Panc1 (cell line): ENCODE results near the gene REV1. TPM values are rescaled to one million over a fixed set of nuclear protein-coding genes. Genes with fewer than 3 reads are reported as not detected.
A peak's percentile ranks its signal among the peaks of the same experiment; 100 is the strongest.

ENCODE experiments used
- ATAC-seq: fragments of 200-7000 bp; cut with Tn5 transposase; 2 replicates; pipeline ENCODE4 v1.9.1; 2020; ENCODE audit warnings: mild to moderate bottlenecking, moderate library complexity
- BruUV-seq: library from RNA; stranded (reverse); fragments of 400-500 nt; replicated peaks from 2 replicates; lab custom pipeline; 2021; lab: Mats Ljungman, UMichigan
- CTCF ChIA-PET: fragments of 300-600 bp; sonication (Branson Sonifier 250); formaldehyde crosslinking; loops from one replicate; lab custom pipeline; 2022; ENCODE audit warnings: antibody characterized with exemption; lab: Charles Lee
- POLR2A ChIA-PET: fragments of 300-600 bp; sonication (Branson Sonifier 250); formaldehyde crosslinking; loops from one replicate; lab custom pipeline; 2022; ENCODE audit warnings: antibody characterized with exemption; lab: Charles Lee
- DNase-seq: peaks from one replicate; pipeline ENCODE4 v3.0.0-alpha.2; 2010; ENCODE audit warnings: low read depth, low spot score
- H3K27ac ChIP-seq: 2 replicates; pipeline ENCODE4 v1.5.1; 2011; ENCODE audit warnings: mild to moderate bottlenecking, low read length, inconsistent platforms
- H3K27me3 ChIP-seq: fragments of 200-500 bp; sonication (Bioruptor generic); 2 replicates; pipeline ENCODE4 v1.6.0; 2014; ENCODE audit warnings: low read length, inconsistent platforms; ENCODE audit not compliant: control insufficient read depth, insufficient read depth
- H3K36me3 ChIP-seq: fragments of 200-500 bp; sonication (Bioruptor generic); 2 replicates; pipeline ENCODE4 v1.5.1; 2014; ENCODE audit warnings: inconsistent platforms, mild to moderate bottlenecking, low read length, moderate library complexity; ENCODE audit not compliant: control insufficient read depth, insufficient read depth
- H3K4me1 ChIP-seq: 2 replicates; pipeline ENCODE4 v1.5.1; 2011; ENCODE audit warnings: inconsistent platforms, mild to moderate bottlenecking, low read length, moderate library complexity; ENCODE audit not compliant: control insufficient read depth, insufficient read depth
- H3K4me3 ChIP-seq, 2 experiments: 2 replicates each; pipeline ENCODE4 v1.5.1; 2011 to 2012; ENCODE audit warnings: low read depth in 2 of 2, low read length in 2 of 2, mild to moderate bottlenecking in 2 of 2, inconsistent platforms in 1 of 2, moderate library complexity in 1 of 2
- H3K9me3 ChIP-seq: fragments of 200-500 bp; sonication (Bioruptor generic); 2 replicates; pipeline ENCODE4 v1.5.1; 2014; ENCODE audit warnings: low read depth, mild to moderate bottlenecking, inconsistent platforms, low read length, moderate library complexity; ENCODE audit not compliant: control insufficient read depth, insufficient read depth
- POLR2AphosphoS5 ChIP-seq: IDR thresholded peaks from 2 replicates; pipeline ENCODE4 v1.6.1; 2012; ENCODE audit warnings: mild to moderate bottlenecking, low read depth, low read length, moderate library complexity
- REST ChIP-seq, 2 experiments: IDR thresholded peaks; 2 replicates each; pipeline ENCODE4 v1.6.1; 2011 to 2012; ENCODE audit warnings: low read depth in 2 of 2, control low read depth in 1 of 2, low read length in 1 of 2, mild to moderate bottlenecking in 1 of 2, moderate library complexity in 1 of 2; ENCODE audit not compliant: insufficient read depth in 1 of 2
- SIN3A ChIP-seq: IDR thresholded peaks from 2 replicates; pipeline ENCODE4 v1.6.1; 2012; ENCODE audit warnings: low read depth, mild to moderate bottlenecking, low read length, moderate library complexity, borderline replicate concordance; ENCODE audit not compliant: insufficient read depth
- TCF7L2 ChIP-seq: IDR thresholded peaks from 2 replicates; pipeline ENCODE4 v1.6.1; 2011; ENCODE audit warnings: mild to moderate bottlenecking, low read depth, low read length, inconsistent platforms
- in situ Hi-C: cut with HindIII; loops from 2 replicates; pipeline ENCODE4 v1.10.0; 2016; ENCODE audit warnings: low sequenced_read_pairs, low pct_unique_long_range_greater_than_20kb
- intact Hi-C: fragments of 100-400 bp; cut with micrococcal nuclease; formaldehyde crosslinking; loops from one replicate; pipeline ENCODE4 v1.10.0; 2022; ENCODE audit not compliant: unreplicated experiment
- total RNA-seq: library from RNA; stranded (reverse); gene quantifications from one replicate; pipeline ENCODE4 v1.2.1, GENCODE V29; 2021; ENCODE audit not compliant: unreplicated experiment
- TF ChIP-seq, protein P1 (sequence below): fragments of 450-650 bp; IDR thresholded peaks from 2 replicates; pipeline ENCODE4 v1.5.1; 2017; ENCODE audit warnings: mild to moderate bottlenecking

The REV1 gene
- total RNA-seq, 1 experiment from 2014 or later: 35.0 TPM

DNA sequence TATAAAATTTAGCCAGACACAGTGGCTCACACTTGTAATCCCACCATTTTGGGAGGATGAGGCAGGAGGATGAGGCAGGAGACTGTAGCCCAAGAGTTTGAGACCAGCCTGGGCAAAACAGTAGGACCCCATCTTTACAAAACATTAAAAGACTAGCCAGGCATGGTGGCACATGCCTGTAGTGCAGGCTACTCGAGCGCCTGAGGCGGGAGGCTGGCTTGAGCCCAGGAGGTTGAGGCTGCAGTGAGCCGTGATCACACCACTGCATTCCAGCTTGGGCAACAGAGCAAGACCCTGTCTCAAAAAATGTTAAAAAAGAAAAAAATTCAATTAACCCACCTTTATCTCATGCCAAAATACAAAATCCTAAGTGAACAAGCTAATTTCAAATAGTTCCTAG lies 4.0 kb downstream of the REV1 start:
- no peaks in the 10 kb centered on the region; the same call in none of the 2 replicates for H3K36me3 ChIP-seq
- no peak overlapping the region for H3K27ac ChIP-seq
- H3K4me3 ChIP-seq: no peak overlapping the region
- ChIA-PET POLR2A (no interaction called here), CTCF (no interaction called here)
- intact Hi-C loops (no loop called here), in situ Hi-C loops (no loop called here)
- no TSS peak for BruUV-seq
- H3K4me1 ChIP-seq: peaks cover 19% of the 10 kb centered on the region
- H3K27me3 ChIP-seq: no peaks in the 10 kb centered on the region
- no peaks in the 10 kb centered on the region for H3K9me3 ChIP-seq
- no peak for DNase-seq
- no peak for ATAC-seq
- no peak for TF ChIP-seq TCF7L2
- TF ChIP-seq REST (IDR thresholded peaks at IDR 0.05; ENCODE audit: insufficient read depth in 1 of 2, low read depth in 2 of 2, low read length in 1 of 2): no peak
- TF ChIP-seq SIN3A: no peak
- no peak for TF ChIP-seq POLR2AphosphoS5
- TF ChIP-seq, protein P1, sequence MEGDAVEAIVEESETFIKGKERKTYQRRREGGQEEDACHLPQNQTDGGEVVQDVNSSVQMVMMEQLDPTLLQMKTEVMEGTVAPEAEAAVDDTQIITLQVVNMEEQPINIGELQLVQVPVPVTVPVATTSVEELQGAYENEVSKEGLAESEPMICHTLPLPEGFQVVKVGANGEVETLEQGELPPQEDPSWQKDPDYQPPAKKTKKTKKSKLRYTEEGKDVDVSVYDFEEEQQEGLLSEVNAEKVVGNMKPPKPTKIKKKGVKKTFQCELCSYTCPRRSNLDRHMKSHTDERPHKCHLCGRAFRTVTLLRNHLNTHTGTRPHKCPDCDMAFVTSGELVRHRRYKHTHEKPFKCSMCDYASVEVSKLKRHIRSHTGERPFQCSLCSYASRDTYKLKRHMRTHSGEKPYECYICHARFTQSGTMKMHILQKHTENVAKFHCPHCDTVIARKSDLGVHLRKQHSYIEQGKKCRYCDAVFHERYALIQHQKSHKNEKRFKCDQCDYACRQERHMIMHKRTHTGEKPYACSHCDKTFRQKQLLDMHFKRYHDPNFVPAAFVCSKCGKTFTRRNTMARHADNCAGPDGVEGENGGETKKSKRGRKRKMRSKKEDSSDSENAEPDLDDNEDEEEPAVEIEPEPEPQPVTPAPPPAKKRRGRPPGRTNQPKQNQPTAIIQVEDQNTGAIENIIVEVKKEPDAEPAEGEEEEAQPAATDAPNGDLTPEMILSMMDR: no peak

GRCh38 chr2:99485411-99485810 lies 4.4 kb downstream of the REV1 start:
- BruUV-seq: no TSS peak
- Histone ChIP-seq H3K4me3 (no peak overlapping the region), H3K36me3 (no peaks in the 10 kb centered on the region; the same call in none of the 2 replicates), H3K27ac (no peak overlapping the region), H3K4me1 (peaks cover 20% of the 10 kb centered on the region), H3K9me3 (no peaks in the 10 kb centered on the region), H3K27me3 (no peaks in the 10 kb centered on the region)
- CTCF ChIA-PET: no interaction called here
- ATAC-seq: no peak
- in situ Hi-C loops (no loop called here), intact Hi-C loops (no loop called here)
- POLR2A ChIA-PET: no interaction called here
- no peak for DNase-seq
- TF ChIP-seq SIN3A (no peak), TCF7L2 (peak; percentile 62), REST (IDR thresholded peaks at IDR 0.05; ENCODE audit: insufficient read depth in 1 of 2, low read depth in 2 of 2, low read length in 1 of 2) (no peak)
